Measurements from ENCODE around the gene TBL1Y. TPM values are rescaled to one million over a fixed set of nuclear protein-coding genes. Genes with fewer than 3 reads are reported as not detected.

TBL1Y gene
- total RNA-seq, 1 donor, result not detected

GRCh38 chrY:7094365-7094764, 183.9 kb downstream of the TBL1Y start:
- no peak for DNase-seq (ENCODE audit: low read depth)
- TF ChIP-seq CTCF (IDR thresholded peaks at IDR 0.05; ENCODE audit: insufficient read depth, low read length), result no peak
- no peak overlapping the region for H3K4me3 ChIP-seq (ENCODE audit: low read depth, low read length)

GRCh38 chrY:7097021-7097420, 186.5 kb downstream of the TBL1Y start:
- no peak overlapping the region for H3K4me3 ChIP-seq (ENCODE audit: low read depth, low read length)
- no peak for DNase-seq (ENCODE audit: low read depth)
- TF ChIP-seq CTCF (IDR thresholded peaks at IDR 0.05; ENCODE audit: insufficient read depth, low read length), result no peak

GRCh38 chrY:7099742-7100141, 189.2 kb downstream of the TBL1Y start:
- no peak for DNase-seq (ENCODE audit: low read depth)
- no peak overlapping the region for H3K4me3 ChIP-seq (ENCODE audit: low read depth, low read length)
- no peak for TF ChIP-seq CTCF (IDR thresholded peaks at IDR 0.05; ENCODE audit: insufficient read depth, low read length)

GRCh38 chrY:7102680-7103079, 192.2 kb downstream of the TBL1Y start:
- TF ChIP-seq CTCF (IDR thresholded peaks at IDR 0.05; ENCODE audit: insufficient read depth, low read length), result no peak

GRCh38 chrY:7107179-7107578, 196.7 kb downstream of the TBL1Y start:
- no peak for DNase-seq (ENCODE audit: low read depth)
- no peak overlapping the region for H3K4me3 ChIP-seq (ENCODE audit: low read depth, low read length)
- no peak for TF ChIP-seq CTCF (IDR thresholded peaks at IDR 0.05; ENCODE audit: insufficient read depth, low read length)

More at GRCh38 chrY:7102680-7103079, 192.2 kb downstream of the TBL1Y start:
- no peak for DNase-seq (ENCODE audit: low read depth)
- H3K4me3 ChIP-seq (ENCODE audit: low read depth, low read length), result no peak overlapping the region

GRCh38 chrY:7110086-7110485, 199.6 kb downstream of the TBL1Y start:
- TF ChIP-seq CTCF (IDR thresholded peaks at IDR 0.05; ENCODE audit: insufficient read depth, low read length), result no peak
- no peak overlapping the region for H3K4me3 ChIP-seq (ENCODE audit: low read depth, low read length)
- DNase-seq (ENCODE audit: low read depth), result no peak

- H3K4me3 ChIP-seq (ENCODE audit: low read depth, low read length), result no peak overlapping the region
- TF ChIP-seq CTCF (IDR thresholded peaks at IDR 0.05; ENCODE audit: insufficient read depth, low read length), result no peak
- DNase-seq (ENCODE audit: low read depth), result no peak
Observed at GRCh38 chrY:7115871-7116270, 205.4 kb downstream of the TBL1Y start.
